NCI-H1694 treated with DMSO at 0.1 percent for 48 hours (cell line): Measurements from ENCODE around the gene LRTM2.

ENCODE experiments used
- DNase-seq: peaks from one replicate; lab custom pipeline; 2025; lab: John Stamatoyannopoulos, UW

Gene LRTM2

DNA sequence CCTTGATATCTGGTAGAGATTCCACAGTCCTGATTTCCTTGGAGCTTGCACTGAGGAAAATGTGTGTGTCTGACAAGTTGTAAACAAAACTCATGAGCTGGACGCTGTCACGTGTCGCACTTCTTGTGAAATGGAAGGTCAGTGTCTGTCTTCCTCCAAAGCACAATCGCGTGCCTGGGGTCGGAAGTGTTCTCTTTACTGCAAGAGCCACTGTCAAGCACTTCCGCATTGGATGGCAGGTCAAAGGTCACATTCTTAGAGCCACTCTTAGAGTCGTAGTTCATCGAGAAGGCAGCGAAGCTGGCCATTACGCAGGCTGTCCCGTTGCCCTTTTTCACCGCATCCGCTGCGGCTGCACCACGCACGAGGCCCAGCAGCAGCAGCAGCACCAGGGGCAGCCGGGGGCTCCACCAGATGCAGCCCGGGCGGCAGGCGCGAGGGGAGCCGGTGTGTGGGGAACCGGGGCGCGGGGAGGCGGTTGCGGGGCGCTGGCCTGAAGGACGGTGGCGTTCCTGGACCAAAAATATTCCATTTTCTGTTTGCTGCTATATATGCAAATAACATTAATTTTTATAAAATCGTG is 45.0 kb downstream of the LRTM2 start:
- DNase-seq, result no peak

DNA sequence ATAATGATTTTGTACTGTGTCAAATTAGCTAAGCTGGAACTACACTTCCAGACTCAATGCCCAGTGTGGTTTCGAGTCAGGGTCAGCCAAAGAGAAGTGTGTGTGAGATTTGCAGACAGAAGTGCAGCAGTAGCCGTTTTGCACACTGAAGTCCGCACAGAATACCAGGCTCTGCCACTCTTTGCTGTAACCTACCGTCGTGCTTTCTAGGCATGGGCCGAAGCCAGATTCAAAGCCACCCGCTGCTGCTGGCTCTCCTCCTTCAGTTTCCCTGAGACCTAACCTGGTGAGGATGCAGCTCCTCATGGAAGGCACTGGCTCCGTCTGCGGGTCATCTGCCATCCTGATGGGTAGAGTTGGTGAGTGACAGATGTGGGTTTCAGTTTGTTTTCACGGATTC is 48.8 kb downstream of the LRTM2 start:
- DNase-seq, result no peak

DNA sequence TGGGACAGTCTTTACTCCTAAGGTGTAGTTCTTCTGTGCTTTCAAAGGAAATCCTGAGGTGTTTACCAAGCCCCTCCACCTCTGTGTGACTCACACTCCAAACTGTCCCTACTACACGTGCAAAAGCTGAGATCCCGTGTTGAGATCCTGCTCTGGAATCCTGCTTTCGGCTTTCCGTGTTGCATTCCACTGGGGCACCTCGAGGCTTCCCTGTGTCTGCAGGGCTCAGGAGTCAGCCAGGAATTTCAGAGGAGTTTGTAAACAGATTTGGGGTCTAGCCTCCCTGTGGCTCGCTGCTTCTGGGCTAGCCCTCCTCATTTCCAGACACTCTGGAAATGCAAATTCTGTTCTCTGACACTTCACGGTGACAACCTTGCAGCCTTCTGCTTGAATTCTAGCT is 49.7 kb downstream of the LRTM2 start:
- no peak for DNase-seq

DNA sequence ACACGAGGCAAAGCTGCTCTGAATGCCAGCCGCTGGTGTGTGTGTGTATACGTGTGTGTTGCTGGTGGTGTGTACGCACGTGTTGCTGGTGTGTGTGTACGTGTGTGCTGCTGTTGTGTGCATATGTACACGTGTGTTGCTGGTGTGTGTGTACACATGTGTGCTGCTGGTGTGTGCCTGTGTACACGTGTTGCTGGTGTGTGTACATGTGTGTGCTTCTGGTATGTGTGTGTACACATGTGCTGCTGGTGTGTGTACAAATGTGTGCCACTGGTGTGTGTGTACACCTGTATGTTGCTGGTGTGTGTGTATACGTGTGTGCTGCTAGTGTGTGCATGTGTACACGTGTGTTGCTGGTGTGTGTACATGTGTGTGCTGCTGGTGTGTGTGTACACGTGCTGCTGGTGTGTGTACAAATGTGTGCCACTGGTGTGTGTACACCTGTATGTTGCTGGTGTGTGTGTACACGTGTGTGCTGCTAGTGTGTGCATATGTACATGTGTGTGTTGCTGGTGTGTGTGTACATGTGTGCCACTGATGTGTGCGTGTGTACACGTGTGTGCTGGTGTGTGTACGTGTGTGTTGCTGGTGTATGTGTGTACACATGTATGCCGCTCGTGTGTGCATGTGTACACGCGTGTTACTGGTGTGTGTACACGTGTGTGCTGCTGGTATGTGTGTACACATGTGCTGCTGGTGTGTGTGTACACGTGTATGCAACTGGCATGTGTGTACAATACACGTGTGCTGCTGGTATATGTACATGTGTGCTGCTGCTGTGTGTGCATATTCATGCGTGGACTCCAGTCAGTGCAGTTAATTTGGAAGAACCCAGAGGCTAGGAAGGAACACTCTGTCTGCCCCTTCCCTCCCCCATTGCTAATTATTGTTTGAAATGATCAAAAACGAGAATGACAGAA is 50.9 kb downstream of the LRTM2 start:
- no peak for DNase-seq

DNA sequence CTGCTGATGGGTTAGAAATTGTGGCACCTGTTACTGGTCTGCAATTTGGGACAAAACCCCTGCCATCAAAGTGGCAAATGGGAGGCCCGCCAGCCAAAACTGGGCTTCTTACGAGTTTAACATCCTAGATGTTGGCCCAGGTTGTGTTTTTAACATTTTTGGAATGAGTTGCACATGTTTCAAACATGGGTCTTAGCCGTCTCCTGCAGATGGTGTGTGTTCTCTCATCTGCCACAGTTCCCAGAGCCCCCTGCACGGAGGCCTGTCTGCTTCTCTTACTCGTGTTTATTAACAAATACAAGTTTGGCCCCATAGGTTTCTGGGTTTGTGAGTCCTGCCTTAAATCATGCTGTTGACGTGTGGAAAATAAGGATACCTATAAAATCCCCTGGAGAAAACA is 51.6 kb downstream of the LRTM2 start:
- DNase-seq, result no peak

DNA sequence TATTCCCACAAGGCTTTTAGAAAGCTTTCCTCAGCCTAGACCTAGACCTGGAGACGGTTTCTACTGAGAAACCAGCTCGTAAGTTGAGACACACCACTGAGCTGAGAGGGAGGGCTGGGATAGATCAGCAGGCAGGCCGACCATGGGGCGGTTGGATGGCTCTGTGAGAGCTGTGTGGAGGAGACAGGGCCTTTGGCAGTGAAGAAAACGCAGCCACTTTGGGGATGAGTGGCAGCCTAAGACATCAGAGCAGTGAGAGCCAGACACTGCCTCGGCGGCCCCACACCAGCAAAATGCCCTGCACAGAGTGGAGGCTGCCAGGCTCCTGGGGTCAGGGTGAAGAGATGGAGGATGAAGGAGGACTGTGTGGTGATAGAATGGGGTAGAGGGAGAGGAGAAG is 52.1 kb downstream of the LRTM2 start:
- DNase-seq, result no peak

DNA sequence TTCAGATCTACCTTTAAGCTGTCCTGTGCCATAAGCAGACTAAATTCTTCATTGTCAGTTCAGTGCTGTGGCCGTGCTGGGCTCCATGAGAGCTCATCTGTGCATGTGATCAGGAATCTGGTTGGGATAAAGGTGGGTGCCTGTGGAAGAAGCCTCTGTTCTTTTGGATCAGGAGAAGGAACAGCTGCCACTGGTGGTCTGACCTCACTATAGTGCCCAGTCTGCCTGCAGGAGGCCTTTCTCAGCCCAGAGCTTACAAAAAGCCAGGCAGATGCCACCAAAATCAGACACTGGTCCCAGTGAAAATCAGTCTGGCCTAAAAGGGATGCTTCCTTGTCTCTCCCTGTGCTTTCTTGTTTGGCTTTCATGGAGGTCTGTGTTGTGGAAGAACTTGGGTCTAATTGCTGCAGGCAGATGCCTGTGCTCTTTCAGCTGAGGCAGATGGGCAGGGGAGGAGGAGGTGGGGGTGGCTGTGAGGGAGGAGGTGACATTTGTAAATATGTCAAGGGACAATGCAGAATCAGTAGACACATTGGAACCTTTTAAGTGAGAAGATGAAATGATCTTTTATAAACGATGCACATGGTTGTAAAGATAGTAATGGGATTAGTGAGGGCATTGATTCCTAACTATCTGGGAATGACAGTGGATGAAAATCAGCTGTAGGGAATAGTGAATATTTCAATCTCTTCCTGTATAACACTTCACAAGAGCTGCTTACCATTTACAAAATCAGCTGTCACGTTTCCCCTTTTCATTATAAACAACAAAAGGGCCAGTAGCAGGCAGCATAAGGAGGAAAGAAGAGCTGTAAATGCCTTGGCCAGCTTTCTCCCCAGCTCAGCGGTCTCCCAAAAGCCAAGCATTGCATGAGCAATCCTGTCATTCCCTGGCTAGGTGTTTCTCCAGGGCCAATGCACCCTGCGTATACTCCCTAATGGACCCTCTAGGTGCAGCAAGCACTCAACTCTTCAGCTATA is 53.5 kb downstream of the LRTM2 start:
- peak; percentile 88 for DNase-seq

DNA sequence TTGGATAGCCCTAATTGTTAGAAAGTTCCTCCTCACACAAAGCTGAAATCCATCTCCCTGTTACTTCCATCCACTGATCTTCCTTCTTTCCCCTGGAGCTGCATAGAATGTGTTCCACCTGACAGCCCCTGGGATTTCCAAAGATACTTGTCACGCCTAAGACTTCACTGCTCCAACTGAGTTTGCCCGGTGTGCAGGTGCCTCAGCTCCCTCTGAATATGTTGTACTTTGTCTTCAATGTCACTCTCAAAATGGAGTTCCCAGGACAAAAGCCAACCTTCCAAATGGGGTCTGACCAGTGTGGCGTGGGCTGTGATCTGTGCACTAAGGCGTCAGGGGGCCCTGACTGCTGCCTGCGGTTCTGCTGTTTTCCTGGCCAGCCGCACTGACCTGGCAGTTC is 55.2 kb downstream of the LRTM2 start:
- no peak for DNase-seq

DNA sequence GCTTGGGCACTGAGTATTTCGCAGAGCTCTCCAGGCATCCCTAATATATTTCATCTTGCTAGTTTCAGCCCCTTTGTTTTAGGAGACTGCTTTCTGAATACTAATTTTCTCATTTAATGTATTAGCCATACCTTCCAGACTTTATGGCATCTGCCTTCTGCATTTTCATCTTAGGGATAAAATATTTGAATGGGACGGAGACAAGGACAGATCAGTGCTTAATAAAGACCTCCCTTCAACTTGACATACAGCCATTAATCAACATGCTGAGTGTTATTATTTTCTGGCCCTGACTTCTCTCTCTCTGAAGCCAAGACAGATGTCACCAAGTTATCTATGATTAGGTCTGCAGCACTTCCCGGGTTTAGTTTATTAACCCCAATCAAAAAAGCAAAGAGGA is 55.7 kb downstream of the LRTM2 start:
- DNase-seq, result peak; percentile 57

DNA sequence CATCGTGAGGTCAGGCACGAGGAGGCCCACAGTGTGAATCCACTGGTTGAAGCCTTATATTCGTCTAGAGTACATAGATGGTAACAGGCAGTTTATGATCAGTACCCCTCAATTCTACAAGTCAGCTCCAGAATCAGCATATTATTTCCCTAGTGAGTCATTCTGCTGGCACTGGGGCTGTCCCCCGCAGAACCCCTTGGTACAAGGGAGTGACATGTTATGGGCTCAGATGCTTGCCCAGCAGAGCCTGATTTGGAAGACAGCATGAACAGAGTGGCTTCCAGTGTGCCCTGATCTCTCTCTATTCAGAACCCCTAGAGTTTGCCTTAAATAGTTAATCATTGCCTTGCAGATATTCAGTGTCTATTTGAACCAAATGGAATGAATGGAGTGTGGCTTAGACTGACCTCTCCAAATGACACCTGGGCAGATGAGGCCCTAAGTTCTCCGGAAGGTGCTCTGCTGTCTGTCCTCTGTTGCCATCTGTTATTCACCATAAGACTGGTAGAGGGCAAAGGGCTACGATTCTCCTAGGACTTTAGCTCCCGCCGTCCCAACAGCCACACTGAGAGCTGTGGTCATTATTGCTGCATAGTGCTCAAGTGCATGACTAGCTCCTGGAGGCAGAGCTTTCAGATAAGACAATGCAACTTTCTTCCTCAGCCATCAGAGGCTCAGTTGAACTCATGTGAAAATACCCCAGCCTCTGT is 57.0 kb downstream of the LRTM2 start:
- DNase-seq, result no peak

DNA sequence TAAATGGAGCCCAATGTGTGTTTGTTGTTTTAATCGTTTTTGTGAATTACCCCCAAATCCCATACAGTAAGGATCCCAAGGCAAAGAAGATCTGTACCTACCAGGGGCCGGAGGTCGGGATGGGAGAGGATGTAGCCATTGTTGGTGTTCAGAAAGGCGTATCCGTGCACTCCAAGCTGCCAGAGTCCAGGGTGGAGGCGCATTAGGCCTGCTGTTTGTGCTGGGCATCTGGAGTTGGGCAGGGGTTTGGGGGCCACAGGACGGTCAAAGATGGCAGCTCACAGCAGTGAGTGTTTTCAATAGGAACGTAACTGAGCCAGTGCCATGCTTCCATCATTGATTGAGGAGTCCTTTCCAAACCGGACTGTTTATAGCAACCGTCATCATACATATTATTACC is 57.8 kb downstream of the LRTM2 start:
- DNase-seq, result no peak

DNA sequence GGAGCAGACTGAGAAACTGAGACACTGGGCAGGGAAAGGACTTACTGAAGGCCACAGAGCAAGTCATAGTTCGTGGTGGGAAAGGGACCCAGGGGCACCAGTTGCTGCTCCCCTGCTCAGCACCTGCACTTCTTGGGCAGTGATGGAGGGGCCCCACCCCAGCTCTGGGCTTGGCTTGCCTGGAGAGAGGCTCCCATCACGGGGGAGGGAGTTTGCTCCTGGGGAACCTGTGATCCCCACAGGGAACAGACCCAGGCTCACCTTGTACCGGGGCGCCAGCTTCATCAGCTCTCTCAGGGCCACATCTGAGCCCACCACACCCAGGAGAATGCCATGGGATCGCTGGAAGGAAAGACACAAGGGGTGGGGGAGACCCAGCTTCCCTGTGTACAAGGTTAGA is 58.3 kb downstream of the LRTM2 start:
- no peak for DNase-seq

DNA sequence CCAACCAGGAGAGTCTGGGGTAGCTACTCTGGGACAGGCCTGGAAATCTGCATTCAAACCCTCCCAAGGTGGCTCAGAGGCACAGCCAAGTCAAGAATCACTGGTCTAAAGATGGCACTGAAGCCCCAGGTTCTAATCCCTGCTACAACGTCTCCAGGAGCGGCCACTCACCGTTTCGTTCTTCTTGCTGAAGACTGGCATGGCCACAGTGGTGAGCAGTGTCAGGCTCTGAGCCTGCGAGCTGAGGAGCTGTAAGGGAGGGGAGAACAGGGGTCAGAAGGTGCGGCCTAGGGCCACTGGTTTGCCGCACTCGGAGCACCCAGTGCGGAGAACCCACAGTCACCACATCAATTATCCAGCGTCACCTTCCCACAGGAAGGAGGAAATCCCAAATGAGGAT is 59.3 kb downstream of the LRTM2 start:
- no peak for DNase-seq

DNA sequence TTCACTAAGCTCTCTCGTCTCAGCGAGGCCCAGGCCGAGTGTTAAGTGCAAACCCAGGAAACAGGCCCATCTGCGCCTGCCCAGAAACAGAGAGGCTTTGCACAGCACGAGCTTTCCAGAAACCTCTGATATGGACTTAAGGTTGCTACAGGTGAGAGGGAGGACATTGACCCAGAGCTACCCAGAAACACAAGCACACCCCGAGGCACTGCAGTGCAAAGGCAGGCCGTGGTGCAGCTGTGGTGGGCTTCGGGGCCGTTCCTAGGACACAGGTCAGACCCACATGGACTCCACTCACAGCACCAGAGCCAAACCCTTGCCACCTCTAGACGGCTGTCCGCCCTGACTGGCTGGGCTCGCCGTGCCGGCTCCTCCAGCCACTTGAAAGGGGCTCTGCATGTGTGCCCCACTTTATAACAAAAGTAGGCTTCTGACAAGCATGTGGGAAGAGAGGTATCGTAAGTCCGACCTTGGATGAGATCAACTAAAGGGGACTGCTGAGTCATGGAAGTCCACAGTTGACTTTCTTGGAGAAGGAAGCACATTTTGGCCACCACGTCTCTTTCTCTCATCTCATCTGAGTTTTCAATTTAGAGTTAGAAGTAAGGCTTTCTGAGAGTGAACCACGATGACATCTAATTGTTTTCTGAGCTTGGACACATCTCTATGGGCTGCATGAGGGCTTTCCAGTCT is 59.9 kb downstream of the LRTM2 start:
- no peak for DNase-seq

DNA sequence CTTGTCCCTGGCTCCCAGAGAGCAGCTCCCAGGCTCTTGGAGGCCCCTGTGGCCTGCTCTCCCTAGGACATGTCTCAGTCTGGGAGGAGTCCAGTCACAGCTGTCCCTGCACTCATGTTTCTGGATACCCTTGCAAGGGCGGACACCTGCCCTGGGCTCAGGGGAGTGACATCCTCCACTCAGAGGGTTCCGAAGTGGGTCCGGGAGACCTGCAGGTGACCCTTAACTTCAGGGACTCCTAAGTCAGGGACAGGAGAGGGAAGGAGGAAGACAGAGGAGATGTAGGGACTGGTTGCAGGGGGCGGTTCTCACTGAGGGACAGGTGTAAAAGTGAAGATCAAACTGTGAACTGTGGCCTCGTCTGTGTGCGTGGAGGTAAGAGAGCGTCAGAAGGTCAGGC is 60.5 kb downstream of the LRTM2 start:
- no peak for DNase-seq

DNA sequence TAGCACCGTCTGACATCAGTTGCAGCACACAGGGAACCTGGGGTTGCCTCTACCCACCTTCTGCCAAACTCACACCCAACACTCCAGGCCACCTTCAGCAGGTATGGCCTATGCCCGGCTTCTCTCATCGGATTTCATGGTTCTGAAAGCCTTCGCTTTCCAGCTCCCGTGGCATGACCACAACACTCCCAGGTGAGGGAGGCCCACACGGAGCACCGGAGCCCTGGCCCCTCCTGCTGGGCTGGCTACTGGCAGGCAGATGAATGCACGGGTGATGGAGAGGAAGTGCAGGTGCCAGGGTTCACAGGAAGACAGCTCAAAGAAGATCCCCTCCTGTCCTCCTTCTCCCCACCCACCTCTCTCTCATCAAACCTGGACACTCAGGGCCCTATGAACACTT is 60.9 kb downstream of the LRTM2 start:
- DNase-seq, result no peak

DNA sequence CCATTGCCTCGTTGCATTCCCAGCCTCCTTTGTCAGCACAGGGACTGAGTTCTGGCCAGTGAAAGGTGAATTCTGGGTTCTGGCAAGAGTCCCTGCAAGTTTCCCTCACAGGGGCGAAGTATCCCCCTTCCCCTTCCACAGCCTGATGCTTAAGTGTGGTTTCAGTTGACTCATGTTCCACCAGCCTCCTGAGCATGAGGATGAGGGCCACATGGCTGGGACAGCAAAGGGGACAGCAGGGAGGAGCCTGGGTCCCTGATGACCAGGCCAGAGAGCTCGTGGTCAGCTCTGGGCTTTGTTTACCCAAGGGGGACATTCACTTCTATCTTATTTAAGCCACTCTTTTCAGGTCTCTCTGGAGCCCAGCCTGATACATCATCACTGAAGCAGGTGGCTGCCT is 61.6 kb downstream of the LRTM2 start:
- no peak for DNase-seq

DNA sequence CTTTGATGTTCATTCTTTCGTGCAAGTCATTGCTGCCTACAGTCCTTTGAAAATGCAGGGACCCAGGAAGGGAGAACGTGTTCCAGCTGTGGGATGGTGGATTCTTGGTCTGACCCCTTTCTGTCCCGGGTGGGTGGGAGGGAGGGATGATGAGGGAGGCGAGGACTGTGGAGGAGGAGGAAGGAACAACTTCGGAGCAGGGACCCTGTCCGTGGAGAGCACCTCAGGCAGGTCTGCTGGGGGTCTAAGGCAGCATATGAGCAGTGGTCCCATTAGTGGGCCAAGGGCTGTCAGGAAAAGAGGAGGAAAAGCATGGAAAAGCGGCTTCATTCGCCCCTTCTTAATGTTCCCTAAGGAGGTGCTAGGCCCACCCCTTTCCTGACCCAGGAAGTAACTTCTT is 62.0 kb downstream of the LRTM2 start:
- DNase-seq, result no peak

DNA sequence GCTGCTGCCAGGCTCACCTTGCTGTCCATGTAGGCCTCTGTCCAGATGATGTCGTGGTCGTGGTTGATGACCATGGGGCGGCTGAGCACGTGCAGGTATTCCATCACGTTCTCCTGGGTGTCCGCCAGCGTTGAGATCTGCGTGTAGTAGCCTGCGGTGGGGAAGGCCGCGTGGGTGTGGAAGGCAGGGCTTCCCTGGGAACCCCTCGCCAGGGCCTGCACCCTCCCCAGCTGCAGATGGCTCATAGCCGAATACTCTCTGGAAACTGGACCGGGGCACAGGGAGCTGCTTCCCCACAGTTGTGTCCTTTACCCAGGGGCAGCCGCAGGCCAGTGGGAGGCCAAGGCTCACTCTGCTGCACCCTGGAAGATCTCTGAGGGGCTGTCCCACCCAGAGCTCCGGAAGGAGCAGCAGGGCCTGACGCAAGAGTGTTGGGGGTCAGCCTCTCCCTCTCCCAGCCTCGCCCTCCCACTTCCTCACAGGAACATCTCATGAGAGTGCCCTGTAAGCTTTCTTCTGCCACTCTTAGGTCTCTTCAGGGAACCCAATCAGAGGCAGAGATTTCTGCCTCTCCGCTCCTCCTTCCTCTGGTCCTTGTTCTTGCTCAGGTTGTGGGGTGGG is 62.6 kb downstream of the LRTM2 start:
- DNase-seq, result no peak

DNA sequence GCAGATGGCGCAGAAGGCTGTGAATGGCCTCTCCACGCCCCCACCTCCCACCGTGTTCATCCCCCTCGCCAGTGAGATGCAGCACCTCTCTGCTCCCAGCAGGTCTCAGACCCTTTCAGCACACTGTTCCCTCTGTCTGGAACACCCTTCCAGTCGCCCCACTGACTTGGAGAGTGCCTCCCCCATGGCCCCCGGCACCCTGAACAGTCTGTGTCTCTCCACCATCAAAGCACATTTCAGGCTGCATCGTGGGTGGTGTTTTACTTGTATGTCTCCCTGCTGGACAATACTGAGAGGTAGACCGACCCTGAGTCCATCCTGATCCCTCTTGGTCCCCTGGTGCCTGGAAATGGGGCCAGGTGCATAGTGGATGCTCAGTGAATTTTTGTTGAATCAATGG is 63.1 kb downstream of the LRTM2 start:
- DNase-seq, result no peak

DNA sequence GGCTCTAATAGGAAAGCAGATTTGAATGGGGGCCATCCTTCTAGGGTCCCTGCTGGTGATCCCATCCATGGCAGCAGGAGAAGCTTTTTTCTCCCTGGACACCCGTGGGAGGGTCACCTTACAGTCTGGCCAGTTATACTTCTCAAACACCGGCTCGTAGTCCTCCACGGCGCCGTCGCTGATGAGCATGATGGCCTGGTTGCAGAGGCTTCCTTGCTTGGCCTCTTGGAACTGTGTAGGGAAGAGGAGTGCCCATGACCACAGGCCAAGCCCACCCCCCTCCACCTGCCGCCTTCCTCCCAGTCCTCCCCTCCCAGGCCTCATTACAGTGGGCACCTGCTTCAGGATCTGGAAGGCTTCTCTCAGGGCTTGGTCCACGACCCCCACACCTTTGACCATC is 64.3 kb downstream of the LRTM2 start:
- DNase-seq, result no peak
